Ishikawa (cell line): ENCODE results near the gene PDE1A.

Source experiments
- CEBPB ChIP-seq: IDR thresholded peaks from 2 replicates; pipeline ENCODE4 v1.6.1; 2012
- EP300 ChIP-seq: IDR thresholded peaks from 2 replicates; pipeline ENCODE4 v1.6.1; 2012; ENCODE audit warnings: borderline replicate concordance
- FOXM1 ChIP-seq: IDR thresholded peaks from 2 replicates; pipeline ENCODE4 v1.6.1; 2012; ENCODE audit warnings: low read depth, borderline replicate concordance
- MAX ChIP-seq: IDR thresholded peaks from 2 replicates; pipeline ENCODE4 v1.6.1; 2012
- RAD21 ChIP-seq: IDR thresholded peaks from 2 replicates; pipeline ENCODE4 v1.6.1; 2012; ENCODE audit warnings: low read depth
- REST ChIP-seq: IDR thresholded peaks from 2 replicates; pipeline ENCODE4 v1.6.1; 2012; ENCODE audit warnings: low read depth, mild to moderate bottlenecking
- TCF12 ChIP-seq: IDR thresholded peaks from 2 replicates; pipeline ENCODE4 v1.6.1; 2012; ENCODE audit warnings: low read depth
- TEAD4 ChIP-seq: IDR thresholded peaks from 2 replicates; pipeline ENCODE4 v1.6.1; 2012
- USF1 ChIP-seq: IDR thresholded peaks from 2 replicates; pipeline ENCODE4 v1.6.1; 2012
- YY1 ChIP-seq: IDR thresholded peaks from 2 replicates; pipeline ENCODE4 v1.6.1; 2012; ENCODE audit warnings: low read depth

GRCh38 chr2:182300608-182301007, 126.2 kb downstream of the PDE1A start:
- TF ChIP-seq REST = no peak
- no peak for TF ChIP-seq MAX
- TF ChIP-seq FOXM1 = no peak
- TF ChIP-seq EP300 = no peak
- no peak for TF ChIP-seq TCF12
- TF ChIP-seq USF1 = no peak
- 0 out of 2 replicates have a peak, but pooled peaks have one; percentile 9 for TF ChIP-seq CEBPB
- no peak; the same call in 1 of the 2 replicates for TF ChIP-seq TEAD4
- TF ChIP-seq YY1 = no peak
- TF ChIP-seq RAD21 = no peak
